GM19351 (cell line): ENCODE data around the gene ESYT2.

ENCODE experiments used
- ATAC-seq: cut with Tn5 transposase; IDR thresholded peaks from one replicate; pipeline ENCODE4 v1.9.1; 2021; ENCODE audit warnings: mild to moderate bottlenecking, moderate library complexity; ENCODE audit not compliant: unreplicated experiment

ESYT2 gene

GRCh38 chr7:158771213-158771834, 58.0 kb downstream of the ESYT2 start:
- no peak for ATAC-seq

- ATAC-seq = no peak
These were observed 61.6 kb downstream of the ESYT2 start for GRCh38 chr7:158767707-158768106.

- ATAC-seq = no peak
These were observed 62.6 kb downstream of the ESYT2 start for GRCh38 chr7:158766570-158767281.

GRCh38 chr7:158765020-158765419, 64.3 kb downstream of the ESYT2 start:
- ATAC-seq = no peak

GRCh38 chr7:158763454-158764033, 65.8 kb downstream of the ESYT2 start:
- no peak for ATAC-seq

GRCh38 chr7:158761945-158762344, 67.4 kb downstream of the ESYT2 start:
- ATAC-seq = no peak

- no peak for ATAC-seq
These were observed 68.4 kb downstream of the ESYT2 start for GRCh38 chr7:158760936-158761335.

- no peak for ATAC-seq
These were observed 68.9 kb downstream of the ESYT2 start for GRCh38 chr7:158760445-158760764.

- no peak for ATAC-seq
These were observed 69.4 kb downstream of the ESYT2 start for GRCh38 chr7:158759749-158760444.

- ATAC-seq = no peak
These were observed 70.1 kb downstream of the ESYT2 start for GRCh38 chr7:158759245-158759614.

GRCh38 chr7:158758586-158759244, 70.6 kb downstream of the ESYT2 start:
- ATAC-seq = no peak

GRCh38 chr7:158757404-158757989, 71.8 kb downstream of the ESYT2 start:
- no peak for ATAC-seq

- no peak for ATAC-seq
These were observed 74.4 kb downstream of the ESYT2 start for GRCh38 chr7:158754746-158755444.

- no peak for ATAC-seq
These were observed 75.4 kb downstream of the ESYT2 start for GRCh38 chr7:158753900-158754299.

- no peak for ATAC-seq
These were observed 77.6 kb downstream of the ESYT2 start for GRCh38 chr7:158751751-158752150.

GRCh38 chr7:158751199-158751598, 78.1 kb downstream of the ESYT2 start:
- ATAC-seq = no peak

- ATAC-seq = no peak
These were observed 78.6 kb downstream of the ESYT2 start for GRCh38 chr7:158750702-158751101.

GRCh38 chr7:158749396-158749795, 79.9 kb downstream of the ESYT2 start:
- ATAC-seq = no peak

GRCh38 chr7:158748335-158748734, 81.0 kb downstream of the ESYT2 start:
- no peak for ATAC-seq

- no peak for ATAC-seq
These were observed 81.9 kb downstream of the ESYT2 start for GRCh38 chr7:158747408-158747807.
